ENCODE results near the gene RNF32. TPM values are rescaled to one million over a fixed set of nuclear protein-coding genes. Genes with fewer than 3 reads are reported as not detected.
"Not testable (repeated sequence)": the region's sequence is repeated elsewhere in the genome, so short reads cannot be mapped to it uniquely, and the experiment has no call there.

RNF32 gene
- total and polyA plus RNA-seq, 4 experiments from 2014 or later: 1.3 to 2.0 (median 1.7) TPM

DNA sequence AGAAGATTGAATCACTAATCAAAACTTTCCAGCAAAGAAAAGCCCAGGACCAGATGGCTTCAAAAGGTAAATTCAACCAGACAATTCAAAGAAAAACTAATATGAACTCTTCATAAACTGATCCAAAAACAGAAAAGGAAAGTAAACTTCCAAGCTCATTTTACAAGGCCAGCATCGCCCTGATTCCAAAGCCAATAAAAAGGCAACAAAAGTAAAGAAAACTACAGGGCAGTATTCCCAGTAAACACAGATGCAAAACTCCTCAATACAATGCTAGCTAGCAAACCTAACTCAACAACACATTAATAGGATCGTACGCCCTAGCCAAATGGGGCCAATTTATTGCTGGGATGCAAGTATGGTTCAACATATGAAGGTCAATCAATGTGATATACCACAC is 53.1 kb downstream of the RNF32 start:
- POLR2A ChIA-PET (ENCODE audit: partially characterized antibody): no interaction called here
- H3K9me3 ChIP-seq (ENCODE audit: control insufficient read depth in 1 of 2, low read length in 2 of 2): peaks cover 0 to 4% of the 10 kb centered on the region in 2 donors
- H3K4me1 Mint-ChIP-seq: peaks cover 0 to 10% (median 5%) of the 10 kb centered on the region in 4 donors
- no peaks in the 10 kb centered on the region for H3K27me3 Mint-ChIP-seq
- no peaks in the 10 kb centered on the region for H3K4me1 ChIP-seq (ENCODE audit: insufficient read depth, low read length)
- H3K27ac Mint-ChIP-seq: peak overlapping the region in 1 of 7 donors; percentile 8
- no peak overlapping the region for H3K4me3 Mint-ChIP-seq
- CTCF ChIA-PET (ENCODE audit: partially characterized antibody): no interaction called here
- H3K4me3 ChIP-seq (ENCODE audit: low read length in 2 of 2): no peak overlapping the region
- H3K36me3 ChIP-seq (ENCODE audit: insufficient read depth, low read length): no peaks in the 10 kb centered on the region
- peaks cover 0 to 31% (median 23%) of the 10 kb centered on the region in 8 donors for H3K9me3 Mint-ChIP-seq
- H3K36me3 Mint-ChIP-seq: peaks cover 35 to 60% of the 10 kb centered on the region in 2 donors
- DNase-seq: no peak
- no peak overlapping the region for H3K27ac ChIP-seq (ENCODE audit: low read depth, low read length)
- no peaks in the 10 kb centered on the region for H3K27me3 ChIP-seq (ENCODE audit: insufficient read depth, low read length)
- intact Hi-C loops (cut with micrococcal nuclease): no loop called here

DNA sequence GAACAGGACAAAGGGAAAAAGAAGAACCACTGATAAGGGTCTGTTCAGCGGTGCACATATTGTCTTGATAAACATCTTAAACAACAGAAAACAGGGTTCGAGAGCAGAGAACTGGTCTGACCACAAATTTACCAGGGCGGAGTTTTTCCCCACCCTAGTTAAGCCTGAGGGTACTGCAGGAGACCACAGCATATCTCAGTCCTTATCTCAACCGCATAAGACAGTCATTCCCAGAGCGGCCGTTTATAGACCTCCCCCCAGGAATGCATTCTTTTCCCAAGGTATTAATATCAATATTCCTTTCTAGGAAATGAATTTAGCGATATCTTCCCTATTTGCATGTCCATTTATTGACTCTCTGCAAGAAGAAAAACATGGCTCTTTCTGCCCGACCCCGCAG is 56.7 kb downstream of the RNF32 start:
- H3K27me3 ChIP-seq (ENCODE audit: insufficient read depth, low read length); H3K27ac ChIP-seq (ENCODE audit: low read depth, low read length); H3K4me1 ChIP-seq (ENCODE audit: insufficient read depth, low read length); intact Hi-C loops (cut with micrococcal nuclease); H3K27me3 Mint-ChIP-seq; H3K4me3 Mint-ChIP-seq; DNase-seq; H3K9me3 ChIP-seq (ENCODE audit: control insufficient read depth in 1 of 2, low read length in 2 of 2); H3K36me3 ChIP-seq (ENCODE audit: insufficient read depth, low read length); H3K4me3 ChIP-seq (ENCODE audit: low read length in 2 of 2); POLR2A ChIA-PET (ENCODE audit: partially characterized antibody); CTCF ChIA-PET (ENCODE audit: partially characterized antibody); H3K27ac Mint-ChIP-seq: not testable (repeated sequence)
- peaks cover 3 to 51% (median 36%) of the 10 kb centered on the region in 8 donors for H3K9me3 Mint-ChIP-seq
- peaks cover 0 to 10% (median 5%) of the 10 kb centered on the region in 4 donors for H3K4me1 Mint-ChIP-seq
- H3K36me3 Mint-ChIP-seq: peaks cover 56 to 77% of the 10 kb centered on the region in 2 donors

GRCh38 chr7:156698512-156698911 is 57.9 kb downstream of the RNF32 start:
- intact Hi-C loops (cut with micrococcal nuclease); H3K4me3 Mint-ChIP-seq; H3K4me3 ChIP-seq (ENCODE audit: low read length in 2 of 2); CTCF ChIA-PET (ENCODE audit: partially characterized antibody); H3K4me1 Mint-ChIP-seq; H3K27me3 ChIP-seq (ENCODE audit: insufficient read depth, low read length); H3K27ac ChIP-seq (ENCODE audit: low read depth, low read length); POLR2A ChIA-PET (ENCODE audit: partially characterized antibody); DNase-seq; H3K36me3 ChIP-seq (ENCODE audit: insufficient read depth, low read length); H3K9me3 ChIP-seq (ENCODE audit: control insufficient read depth in 1 of 2, low read length in 2 of 2); H3K27me3 Mint-ChIP-seq; H3K27ac Mint-ChIP-seq; H3K4me1 ChIP-seq (ENCODE audit: insufficient read depth, low read length): not testable (repeated sequence)
- peaks cover 59 to 74% of the 10 kb centered on the region in 2 donors for H3K36me3 Mint-ChIP-seq
- H3K9me3 Mint-ChIP-seq: peaks cover 3 to 54% (median 38%) of the 10 kb centered on the region in 8 donors

DNA sequence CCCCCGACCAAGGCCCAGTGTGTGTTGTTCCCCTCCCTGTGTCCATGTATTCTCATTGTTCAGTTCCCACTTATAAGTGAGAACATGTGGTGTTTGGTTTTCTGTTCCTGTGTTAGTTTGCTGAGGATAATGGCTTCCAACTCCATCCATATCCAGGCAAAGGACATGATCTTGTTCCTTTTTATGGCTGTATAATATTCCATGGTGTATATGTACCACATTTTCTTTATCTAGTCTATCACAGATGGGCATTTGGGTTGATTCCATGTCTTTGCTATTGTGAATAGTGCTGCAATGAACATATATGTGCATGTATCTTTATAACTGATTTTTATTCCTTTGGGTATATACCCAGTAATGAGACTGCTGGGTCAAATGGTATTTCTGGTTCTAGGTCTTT is 61.2 kb downstream of the RNF32 start:
- H3K36me3 Mint-ChIP-seq: peaks cover 53 to 78% of the 10 kb centered on the region in 2 donors
- not testable (repeated sequence) for H3K27ac Mint-ChIP-seq
- peaks cover 3 to 50% (median 26%) of the 10 kb centered on the region in 8 donors for H3K9me3 Mint-ChIP-seq

GRCh38 chr7:156702399-156702798 is 61.8 kb downstream of the RNF32 start:
- H3K27me3 Mint-ChIP-seq: no peaks in the 10 kb centered on the region

More for the DNA sequence above, 61.2 kb downstream of the RNF32 start:
- intact Hi-C loops (cut with micrococcal nuclease); H3K9me3 ChIP-seq (ENCODE audit: control insufficient read depth in 1 of 2, low read length in 2 of 2); H3K4me3 ChIP-seq (ENCODE audit: low read length in 2 of 2); H3K4me3 Mint-ChIP-seq; POLR2A ChIA-PET (ENCODE audit: partially characterized antibody); H3K27me3 Mint-ChIP-seq; H3K36me3 ChIP-seq (ENCODE audit: insufficient read depth, low read length); H3K4me1 Mint-ChIP-seq; H3K27ac ChIP-seq (ENCODE audit: low read depth, low read length); H3K27me3 ChIP-seq (ENCODE audit: insufficient read depth, low read length); H3K4me1 ChIP-seq (ENCODE audit: insufficient read depth, low read length); DNase-seq; CTCF ChIA-PET (ENCODE audit: partially characterized antibody): not testable (repeated sequence)

GRCh38 chr7:156703209-156703608 is 62.6 kb downstream of the RNF32 start:
- no peaks in the 10 kb centered on the region for H3K27me3 ChIP-seq (ENCODE audit: insufficient read depth, low read length)
- ChIA-PET CTCF (ENCODE audit: partially characterized antibody) (no interaction called here), POLR2A (ENCODE audit: partially characterized antibody) (no interaction called here)
- Mint-ChIP-seq H3K27ac (no peak overlapping the region), H3K27me3 (no peaks in the 10 kb centered on the region), H3K36me3 (peaks cover 55 to 79% of the 10 kb centered on the region in 2 donors), H3K9me3 (peaks cover 0 to 40% (median 22%) of the 10 kb centered on the region in 8 donors), H3K4me3 (no peak overlapping the region), H3K4me1 (peaks cover 0 to 10% (median 5%) of the 10 kb centered on the region in 4 donors)
- no peak overlapping the region for H3K27ac ChIP-seq (ENCODE audit: low read depth, low read length)
- peaks cover 0 to 3% of the 10 kb centered on the region in 2 donors for H3K9me3 ChIP-seq (ENCODE audit: control insufficient read depth in 1 of 2, low read length in 2 of 2)
- H3K4me3 ChIP-seq (ENCODE audit: low read length in 2 of 2): no peak overlapping the region
- intact Hi-C loops (cut with micrococcal nuclease): no loop called here
- no peaks in the 10 kb centered on the region for H3K4me1 ChIP-seq (ENCODE audit: insufficient read depth, low read length)
- no peak for DNase-seq
- no peaks in the 10 kb centered on the region for H3K36me3 ChIP-seq (ENCODE audit: insufficient read depth, low read length)

More at GRCh38 chr7:156702399-156702798, 61.8 kb downstream of the RNF32 start:
- Mint-ChIP-seq H3K36me3 (peaks cover 55 to 78% of the 10 kb centered on the region in 2 donors), H3K4me3 (no peak overlapping the region), H3K9me3 (peaks cover 3 to 46% (median 23%) of the 10 kb centered on the region in 8 donors), H3K27ac (no peak overlapping the region), H3K4me1 (peaks cover 0 to 8% (median 5%) of the 10 kb centered on the region in 4 donors)
- CTCF ChIA-PET (ENCODE audit: partially characterized antibody): no interaction called here
- Histone ChIP-seq H3K4me3 (ENCODE audit: low read length in 2 of 2) (no peak overlapping the region), H3K36me3 (ENCODE audit: insufficient read depth, low read length) (no peaks in the 10 kb centered on the region), H3K4me1 (ENCODE audit: insufficient read depth, low read length) (no peaks in the 10 kb centered on the region), H3K27ac (ENCODE audit: low read depth, low read length) (no peak overlapping the region), H3K27me3 (ENCODE audit: insufficient read depth, low read length) (no peaks in the 10 kb centered on the region), H3K9me3 (ENCODE audit: control insufficient read depth in 1 of 2, low read length in 2 of 2) (peaks cover 0 to 7% of the 10 kb centered on the region in 2 donors)
- POLR2A ChIA-PET (ENCODE audit: partially characterized antibody): no interaction called here
- intact Hi-C loops (cut with micrococcal nuclease): no loop called here
- DNase-seq: no peak

- ChIA-PET POLR2A (ENCODE audit: partially characterized antibody) (no interaction called here), CTCF (ENCODE audit: partially characterized antibody) (no interaction called here)
- Histone ChIP-seq H3K27ac (ENCODE audit: low read depth, low read length) (no peak overlapping the region), H3K9me3 (ENCODE audit: control insufficient read depth in 1 of 2, low read length in 2 of 2) (peaks cover 0 to 3% of the 10 kb centered on the region in 2 donors), H3K4me3 (ENCODE audit: low read length in 2 of 2) (no peak overlapping the region), H3K36me3 (ENCODE audit: insufficient read depth, low read length) (no peaks in the 10 kb centered on the region), H3K27me3 (ENCODE audit: insufficient read depth, low read length) (no peaks in the 10 kb centered on the region), H3K4me1 (ENCODE audit: insufficient read depth, low read length) (no peaks in the 10 kb centered on the region)
- peaks cover 55 to 80% of the 10 kb centered on the region in 2 donors for H3K36me3 Mint-ChIP-seq
- peak overlapping the region in 1 of 7 donors; percentile 66 for H3K27ac Mint-ChIP-seq
- no peak for DNase-seq
- H3K27me3 Mint-ChIP-seq: no peaks in the 10 kb centered on the region
- H3K4me1 Mint-ChIP-seq: peaks cover 0 to 10% (median 5%) of the 10 kb centered on the region in 4 donors
- peaks cover 0 to 39% (median 26%) of the 10 kb centered on the region in 8 donors for H3K9me3 Mint-ChIP-seq
- intact Hi-C loops (cut with micrococcal nuclease): no loop called here
- H3K4me3 Mint-ChIP-seq: no peak overlapping the region
Measured at GRCh38 chr7:156703773-156704482, 63.4 kb downstream of the RNF32 start.

Measured in CD4-positive, alpha-beta memory T cell (primary cell).